D721Med (cell line): ENCODE data around the gene REST.

ENCODE experiments used
- DNase-seq: peaks from one replicate; pipeline ENCODE4 v3.0.0; 2011; ENCODE audit warnings: low spot score; ENCODE audit not compliant: insufficient read length
- FAIRE-seq: peaks from 2 replicates; lab custom pipeline; 2011; peaks lifted over from hg19 to GRCh38; lab: Jason Lieb, UNC
- TF ChIP-seq, protein P1 (sequence below): IDR thresholded peaks from 2 replicates; pipeline ENCODE4 v1.5.1; 2012; ENCODE audit warnings: mild to moderate bottlenecking, control low read depth; ENCODE audit not compliant: insufficient read depth; ENCODE audit errors: missing control alignments

Gene REST

GRCh38 chr4:56907489-56908205 lies at the start of gene REST:
REST (plus strand) TSS chr4:56907900; CDS start chr4:56910639, 2,739 bp downstream.
- TF ChIP-seq, protein P1, sequence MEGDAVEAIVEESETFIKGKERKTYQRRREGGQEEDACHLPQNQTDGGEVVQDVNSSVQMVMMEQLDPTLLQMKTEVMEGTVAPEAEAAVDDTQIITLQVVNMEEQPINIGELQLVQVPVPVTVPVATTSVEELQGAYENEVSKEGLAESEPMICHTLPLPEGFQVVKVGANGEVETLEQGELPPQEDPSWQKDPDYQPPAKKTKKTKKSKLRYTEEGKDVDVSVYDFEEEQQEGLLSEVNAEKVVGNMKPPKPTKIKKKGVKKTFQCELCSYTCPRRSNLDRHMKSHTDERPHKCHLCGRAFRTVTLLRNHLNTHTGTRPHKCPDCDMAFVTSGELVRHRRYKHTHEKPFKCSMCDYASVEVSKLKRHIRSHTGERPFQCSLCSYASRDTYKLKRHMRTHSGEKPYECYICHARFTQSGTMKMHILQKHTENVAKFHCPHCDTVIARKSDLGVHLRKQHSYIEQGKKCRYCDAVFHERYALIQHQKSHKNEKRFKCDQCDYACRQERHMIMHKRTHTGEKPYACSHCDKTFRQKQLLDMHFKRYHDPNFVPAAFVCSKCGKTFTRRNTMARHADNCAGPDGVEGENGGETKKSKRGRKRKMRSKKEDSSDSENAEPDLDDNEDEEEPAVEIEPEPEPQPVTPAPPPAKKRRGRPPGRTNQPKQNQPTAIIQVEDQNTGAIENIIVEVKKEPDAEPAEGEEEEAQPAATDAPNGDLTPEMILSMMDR = no peak

GRCh38 chr4:56859841-56860240 lies 47.9 kb upstream of the REST start:
- TF ChIP-seq, protein P1 = no peak
- FAIRE-seq = no peak
- DNase-seq = no peak

More at GRCh38 chr4:56907489-56908205, at the start of gene REST:
- FAIRE-seq = no peak
- peak; percentile 53 for DNase-seq

- FAIRE-seq = no peak
- TF ChIP-seq, protein P1 = no peak
Measured at GRCh38 chr4:56860781-56861180, 46.9 kb upstream of the REST start.

GRCh38 chr4:56861360-56861759 lies 46.3 kb upstream of the REST start:
- FAIRE-seq = no peak
- TF ChIP-seq, protein P1 = no peak
- no peak for DNase-seq

More at GRCh38 chr4:56860781-56861180, 46.9 kb upstream of the REST start:
- DNase-seq = no peak

DNA sequence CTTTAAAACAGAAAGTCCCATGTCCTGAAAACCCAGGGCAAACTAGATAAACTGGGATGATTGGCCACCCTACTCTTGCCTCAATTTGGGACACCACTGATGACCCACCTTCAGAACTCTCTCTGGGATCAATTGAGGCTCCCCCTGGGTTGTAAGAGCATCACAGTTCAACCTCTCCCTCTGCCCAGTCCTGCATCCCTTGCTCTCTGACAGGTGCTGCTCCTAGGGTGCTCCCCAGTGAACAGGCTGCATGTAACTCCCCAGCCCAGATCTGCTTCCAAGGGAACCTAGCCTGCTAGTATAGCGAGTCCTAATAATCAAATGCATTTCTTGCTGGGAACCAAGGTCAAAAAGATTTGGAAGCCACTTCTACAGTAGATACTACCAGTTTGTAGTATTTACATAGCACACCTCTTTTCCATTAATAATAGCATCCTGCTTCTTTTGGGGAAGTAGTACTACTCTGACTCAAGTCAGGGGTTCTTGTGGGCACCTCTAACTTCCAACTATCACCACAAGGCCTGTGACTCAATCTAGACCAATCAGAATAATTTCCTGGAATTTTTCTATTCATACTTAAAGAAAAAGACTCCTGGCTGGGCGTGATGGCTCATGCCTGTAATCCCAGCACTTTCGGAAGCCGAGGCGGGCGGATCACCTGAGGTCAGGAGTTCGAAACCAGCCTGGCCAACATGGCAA lies 44.1 kb upstream of the REST start:
- FAIRE-seq (no peak), DNase-seq (no peak)
- TF ChIP-seq, protein P1 = no peak

- FAIRE-seq (no peak), DNase-seq (no peak)
- TF ChIP-seq, protein P1 = no peak
Measured at GRCh38 chr4:56870946-56871345, 36.8 kb upstream of the REST start.
